Measurements from ENCODE around the gene NR6A1. TPM values are rescaled to one million over a fixed set of nuclear protein-coding genes. Genes with fewer than 3 reads are reported as not detected.
A peak's percentile ranks its signal among the peaks of the same experiment; 100 is the strongest.

Gene NR6A1
- total and polyA plus RNA-seq, 2 experiments from 2014 or later = 44.2 to 139 TPM

- Mint-ChIP-seq H3K36me3 (ENCODE audit: low read depth) (no peaks in the 10 kb centered on the region; the same call in 2 of the 3 replicates), H3K27ac (peak overlapping the region; percentile 92), H3K4me1 (peaks cover 50% of the 10 kb centered on the region), H3K27me3 (ENCODE audit: insufficient read depth, low read depth, poor library complexity) (peaks cover 4% of the 10 kb centered on the region), H3K9me3 (no peaks in the 10 kb centered on the region), H3K4me3 (peak overlapping the region; percentile 8; the same call in 1 of the 3 replicates)
- no peak for TF ChIP-seq JUNB (IDR thresholded peaks at IDR 0.05; ENCODE audit: unreplicated experiment)
- TF ChIP-seq NANOG (IDR thresholded peaks at IDR 0.05; ENCODE audit: borderline replicate concordance) = no peak
- TF ChIP-seq, protein P1, sequence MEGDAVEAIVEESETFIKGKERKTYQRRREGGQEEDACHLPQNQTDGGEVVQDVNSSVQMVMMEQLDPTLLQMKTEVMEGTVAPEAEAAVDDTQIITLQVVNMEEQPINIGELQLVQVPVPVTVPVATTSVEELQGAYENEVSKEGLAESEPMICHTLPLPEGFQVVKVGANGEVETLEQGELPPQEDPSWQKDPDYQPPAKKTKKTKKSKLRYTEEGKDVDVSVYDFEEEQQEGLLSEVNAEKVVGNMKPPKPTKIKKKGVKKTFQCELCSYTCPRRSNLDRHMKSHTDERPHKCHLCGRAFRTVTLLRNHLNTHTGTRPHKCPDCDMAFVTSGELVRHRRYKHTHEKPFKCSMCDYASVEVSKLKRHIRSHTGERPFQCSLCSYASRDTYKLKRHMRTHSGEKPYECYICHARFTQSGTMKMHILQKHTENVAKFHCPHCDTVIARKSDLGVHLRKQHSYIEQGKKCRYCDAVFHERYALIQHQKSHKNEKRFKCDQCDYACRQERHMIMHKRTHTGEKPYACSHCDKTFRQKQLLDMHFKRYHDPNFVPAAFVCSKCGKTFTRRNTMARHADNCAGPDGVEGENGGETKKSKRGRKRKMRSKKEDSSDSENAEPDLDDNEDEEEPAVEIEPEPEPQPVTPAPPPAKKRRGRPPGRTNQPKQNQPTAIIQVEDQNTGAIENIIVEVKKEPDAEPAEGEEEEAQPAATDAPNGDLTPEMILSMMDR (conservative IDR thresholded peaks at IDR 0.05; ENCODE audit: low read depth in 2 of 2) = no peak
- no peak for TF ChIP-seq EZH2 (IDR thresholded peaks at IDR 0.05; ENCODE audit: low read depth, unreplicated experiment)
- no peak for TF ChIP-seq STAT1 (IDR thresholded peaks at IDR 0.05; ENCODE audit: unreplicated experiment)
- H3F3A ChIP-seq (replicated peaks; ENCODE audit: low read depth) = no peaks in the 10 kb centered on the region
- H3K9me2 ChIP-seq (ENCODE audit: insufficient read depth) = no peaks in the 10 kb centered on the region
- H3K27ac ChIP-seq (ENCODE audit: low read depth) = peak overlapping the region; percentile 52
- peaks cover 39% of the 10 kb centered on the region for H3K4me1 ChIP-seq (ENCODE audit: insufficient read depth)
- peak; percentile 25 for DNase-seq (ENCODE audit: low spot score)
- no peak overlapping the region for H2AFZ ChIP-seq
- ATAC-seq = peak; percentile 13; the same call in 2 of the 3 replicates
- peak overlapping the region; percentile 61; the same call in 1 of the 2 replicates for H3K4me2 ChIP-seq
- no peaks in the 10 kb centered on the region for H3K27me3 ChIP-seq (ENCODE audit: insufficient read depth)
- no peaks in the 10 kb centered on the region for H4K20me1 ChIP-seq (replicated peaks; ENCODE audit: insufficient read depth)
- peaks cover 16% of the 10 kb centered on the region for H3K79me2 ChIP-seq (replicated peaks; ENCODE audit: insufficient read depth)
- H3K4me3 ChIP-seq = no peak overlapping the region
- no peaks in the 10 kb centered on the region for H3K36me3 ChIP-seq (ENCODE audit: insufficient read depth)
These were observed 110.7 kb downstream of the NR6A1 start for GRCh38 chr9:124660341-124660801.

- Mint-ChIP-seq H3K9me3 (no peaks in the 10 kb centered on the region), H3K27ac (peak overlapping the region; percentile 96), H3K27me3 (ENCODE audit: insufficient read depth, low read depth, poor library complexity) (peaks cover 4% of the 10 kb centered on the region), H3K4me1 (peaks cover 49% of the 10 kb centered on the region), H3K36me3 (ENCODE audit: low read depth) (no peaks in the 10 kb centered on the region; the same call in 2 of the 3 replicates), H3K4me3 (peak overlapping the region; percentile 53)
- Histone ChIP-seq H3K27ac (ENCODE audit: low read depth) (peak overlapping the region; percentile 52), H3K27me3 (ENCODE audit: insufficient read depth) (no peaks in the 10 kb centered on the region), H2AFZ (no peak overlapping the region), H3K9me2 (ENCODE audit: insufficient read depth) (no peaks in the 10 kb centered on the region), H3K79me2 (replicated peaks; ENCODE audit: insufficient read depth) (peaks cover 16% of the 10 kb centered on the region), H3F3A (replicated peaks; ENCODE audit: low read depth) (no peaks in the 10 kb centered on the region), H3K4me3 (peak overlapping the region; percentile 34), H3K4me2 (peak overlapping the region; percentile 61), H4K20me1 (replicated peaks; ENCODE audit: insufficient read depth) (no peaks in the 10 kb centered on the region), H3K4me1 (ENCODE audit: insufficient read depth) (peaks cover 39% of the 10 kb centered on the region), H3K36me3 (ENCODE audit: insufficient read depth) (no peaks in the 10 kb centered on the region)
- ATAC-seq (peak; percentile 68), DNase-seq (ENCODE audit: low spot score) (peak; percentile 67)
- TF ChIP-seq CREB1 (CRISPR knock-in tag; IDR thresholded peaks at IDR 0.05; ENCODE audit: low read depth) (no peak), STAT1 (IDR thresholded peaks at IDR 0.05; ENCODE audit: unreplicated experiment) (no peak), JUNB (IDR thresholded peaks at IDR 0.05; ENCODE audit: unreplicated experiment) (no peak), POLR2AphosphoS5 (IDR thresholded peaks at IDR 0.05; ENCODE audit: low read depth) (no peak), ZNF331 (CRISPR knock-in tag; IDR thresholded peaks at IDR 0.05; ENCODE audit: low read depth) (no peak), EZH2 (IDR thresholded peaks at IDR 0.05; ENCODE audit: low read depth, unreplicated experiment) (no peak), ZNF462 (CRISPR knock-in tag; IDR thresholded peaks at IDR 0.05) (no peak), NANOG (IDR thresholded peaks at IDR 0.05; ENCODE audit: borderline replicate concordance) (no peak), EZH2phosphoT487 (IDR thresholded peaks at IDR 0.05; ENCODE audit: unreplicated experiment) (no peak)
- TF ChIP-seq, protein P1 (conservative IDR thresholded peaks at IDR 0.05; ENCODE audit: low read depth in 2 of 2) = no peak
These were observed 111.9 kb downstream of the NR6A1 start for GRCh38 chr9:124659099-124659659.
